ENCODE measurements around the gene SHQ1.
"Not testable (repeated sequence)": the region's sequence is repeated elsewhere in the genome, so short reads cannot be mapped to it uniquely, and the experiment has no call there.

Gene SHQ1

DNA sequence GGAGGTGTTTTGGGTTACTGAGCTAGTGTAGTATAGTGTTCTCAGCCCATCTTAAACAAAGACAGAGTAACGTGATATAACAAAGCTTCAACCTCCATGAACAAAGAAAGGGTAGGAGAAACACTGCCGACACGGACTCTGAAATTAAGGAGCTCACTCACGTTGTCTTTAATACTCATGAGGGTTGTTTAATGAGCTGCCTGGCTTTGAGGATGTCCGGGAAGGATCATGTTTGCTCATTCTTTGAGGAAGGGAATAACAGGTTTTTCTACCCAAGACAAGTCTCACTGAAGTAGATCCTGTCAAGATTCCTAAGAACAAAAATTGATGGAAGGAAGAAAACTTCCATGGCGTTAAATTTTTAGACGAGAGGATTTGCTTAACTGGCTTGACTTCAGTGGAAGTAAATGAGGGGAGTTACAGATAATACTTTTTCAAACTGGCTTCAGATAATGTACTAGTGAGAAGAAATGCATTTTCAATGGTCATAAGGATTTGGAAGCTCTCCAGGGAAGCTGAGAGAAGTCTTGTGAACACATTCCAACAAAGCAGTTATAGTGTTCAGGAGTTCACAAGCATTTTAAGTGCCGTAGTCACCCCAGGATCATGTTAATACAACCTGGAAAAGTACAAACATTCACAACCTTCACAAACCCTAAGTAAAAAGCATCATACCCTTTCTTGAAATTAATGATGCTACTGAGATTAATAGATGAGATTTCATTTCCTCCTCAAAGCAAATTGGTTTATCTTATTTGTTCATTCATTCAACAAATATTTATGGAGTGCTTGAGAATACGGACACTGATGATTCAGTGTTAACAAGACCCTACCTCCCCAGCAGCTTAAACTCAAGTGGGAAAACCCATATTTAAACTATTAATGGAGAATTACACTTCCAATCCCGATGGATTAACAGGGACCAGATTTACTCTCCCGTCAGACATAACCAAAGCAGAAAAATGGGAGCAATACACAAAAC, 101.5 kb downstream of the SHQ1 start:
- no peak for DNase-seq

DNA sequence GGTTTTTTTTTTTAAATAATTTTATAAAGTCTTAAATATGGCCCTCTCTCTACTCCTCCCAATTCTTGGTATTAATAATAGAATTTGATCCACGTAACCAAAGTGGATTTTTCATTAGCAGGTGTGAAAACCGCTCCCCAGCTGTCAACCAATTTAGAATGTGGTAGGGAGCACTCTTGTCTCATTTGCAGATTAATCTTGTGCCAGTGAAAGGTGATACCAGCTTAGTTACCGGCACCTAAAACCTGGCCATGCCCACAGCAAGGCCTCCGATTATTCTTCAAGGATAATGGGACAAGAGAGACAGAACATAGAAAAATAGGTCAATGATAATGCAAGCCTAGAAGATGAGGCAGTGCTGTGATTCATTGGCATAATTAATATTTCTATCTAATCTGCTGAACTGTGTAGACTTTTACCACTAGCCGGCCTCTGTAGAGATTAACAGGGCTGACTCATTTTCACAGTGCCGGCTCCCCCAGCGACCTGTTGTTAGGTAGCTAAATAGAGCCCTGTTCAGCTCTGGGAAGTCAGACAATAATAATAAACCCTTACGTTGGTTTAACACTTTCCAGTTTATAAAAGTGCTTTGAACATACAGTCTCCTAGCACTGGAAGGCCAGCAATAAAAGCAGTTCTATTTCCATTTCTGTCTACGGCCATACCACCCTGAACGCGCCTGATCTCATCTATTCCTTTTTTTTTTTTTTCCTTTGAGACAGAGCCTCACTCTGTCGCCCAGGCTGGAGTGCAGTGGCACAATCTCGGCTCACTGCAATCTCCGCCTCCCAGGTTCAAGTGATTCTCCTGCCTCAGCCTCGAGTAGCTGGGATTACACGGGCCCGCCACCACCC, 102.9 kb downstream of the SHQ1 start:
- DNase-seq, result no peak

DNA sequence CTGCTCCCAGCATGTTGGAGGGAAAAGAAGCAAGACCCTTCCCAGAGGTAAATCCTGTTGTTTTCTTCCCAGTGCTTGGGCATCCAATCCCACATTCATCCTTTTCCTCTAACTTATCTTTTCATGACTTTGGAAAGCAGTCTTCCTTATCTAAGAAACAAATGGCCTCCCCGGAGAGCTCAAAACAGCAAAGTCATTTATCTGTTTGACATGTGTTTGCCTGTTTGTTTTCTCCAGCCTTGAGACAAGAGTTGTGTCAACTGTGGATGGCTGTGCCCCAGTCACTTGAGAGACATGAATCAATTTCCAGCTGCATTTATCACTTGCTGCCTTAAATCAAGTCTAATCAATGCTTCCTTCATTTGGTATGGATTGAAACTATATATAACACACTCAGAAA, 103.9 kb downstream of the SHQ1 start:
- no peak for DNase-seq

DNA sequence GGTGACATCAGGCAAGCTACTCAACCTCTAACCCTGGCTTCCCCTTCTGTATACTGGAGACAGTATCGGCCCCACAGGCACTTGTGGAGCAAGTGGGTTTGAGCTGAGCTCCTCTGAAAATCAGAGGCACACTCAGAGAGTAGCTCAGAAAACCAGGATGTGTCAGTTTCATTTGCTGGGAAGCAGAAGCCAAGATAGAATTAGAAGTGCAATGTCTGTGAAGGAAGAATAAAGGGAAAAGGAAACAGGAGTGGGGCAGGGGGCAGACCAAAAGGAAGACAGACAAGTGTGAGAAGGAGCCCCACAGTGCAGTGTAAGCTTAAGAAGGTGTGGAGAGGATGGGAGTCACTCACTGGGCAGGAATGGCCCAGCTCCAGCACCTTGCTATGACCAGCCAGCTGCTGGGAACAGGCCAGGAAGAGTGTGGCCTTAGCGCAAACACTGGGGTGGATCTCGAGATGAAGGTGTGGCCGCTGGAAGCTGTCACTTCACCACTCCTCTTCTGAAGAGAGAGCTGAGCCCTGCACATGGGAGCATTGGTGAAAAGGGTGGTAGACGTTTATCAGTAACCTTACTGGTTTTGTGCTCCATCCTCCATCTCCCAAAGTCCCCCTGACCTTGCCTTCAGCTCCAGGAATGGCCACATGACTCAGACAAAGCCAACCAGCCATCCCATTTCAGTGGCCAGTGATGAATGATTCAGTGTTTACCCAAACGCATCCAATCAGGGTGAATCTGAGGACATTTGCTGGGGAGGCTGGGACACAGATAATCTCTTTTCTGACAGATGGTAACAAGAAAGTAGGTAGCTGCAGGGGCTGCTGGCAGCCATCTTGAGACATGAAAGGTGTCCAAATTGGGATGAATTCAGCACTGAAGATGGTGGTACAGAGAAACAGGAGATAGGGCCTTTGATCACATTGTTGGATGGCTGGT, 108.4 kb downstream of the SHQ1 start:
- peak in 1 of 6 experiments; percentile 29 for DNase-seq

DNA sequence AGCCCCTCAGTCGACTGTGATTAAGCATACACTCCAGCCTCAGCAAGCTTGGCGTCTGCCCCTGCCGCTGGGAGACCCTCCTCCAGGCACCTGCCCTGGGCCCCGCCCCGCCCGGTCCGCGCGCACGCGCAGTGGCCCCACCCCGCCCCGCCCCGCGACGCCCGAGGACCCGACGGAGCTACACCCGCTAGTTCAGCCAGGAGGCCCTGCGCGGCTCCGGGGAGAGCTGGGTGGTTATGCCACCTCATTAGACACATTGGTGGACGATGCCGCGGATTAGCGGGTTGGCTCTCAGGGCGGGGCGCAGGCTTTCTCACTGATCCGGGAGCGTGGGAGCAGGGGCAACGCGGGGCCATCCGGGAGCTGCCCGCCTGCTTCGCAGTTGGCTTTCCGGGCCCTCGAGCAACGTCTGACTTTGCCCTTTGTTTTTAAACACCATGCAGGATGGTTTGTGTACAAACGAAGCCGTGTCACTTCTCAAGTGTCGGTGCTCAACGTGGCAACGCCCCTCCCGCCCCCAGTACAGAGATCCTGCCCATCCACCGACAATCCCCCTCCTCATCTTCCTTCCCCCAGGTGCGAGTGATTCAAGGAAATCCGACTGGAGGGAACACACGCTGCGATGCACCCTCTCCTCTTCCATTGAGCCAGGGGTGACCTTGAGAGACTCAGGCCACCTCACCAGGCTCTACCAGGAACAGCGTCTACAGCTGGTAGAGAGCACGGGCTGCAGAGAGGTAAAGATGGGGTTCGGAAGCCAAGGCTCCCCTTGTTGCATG, 109.3 kb downstream of the SHQ1 start:
- DNase-seq, result peak; percentile 72 to 88 (median 78)

DNA sequence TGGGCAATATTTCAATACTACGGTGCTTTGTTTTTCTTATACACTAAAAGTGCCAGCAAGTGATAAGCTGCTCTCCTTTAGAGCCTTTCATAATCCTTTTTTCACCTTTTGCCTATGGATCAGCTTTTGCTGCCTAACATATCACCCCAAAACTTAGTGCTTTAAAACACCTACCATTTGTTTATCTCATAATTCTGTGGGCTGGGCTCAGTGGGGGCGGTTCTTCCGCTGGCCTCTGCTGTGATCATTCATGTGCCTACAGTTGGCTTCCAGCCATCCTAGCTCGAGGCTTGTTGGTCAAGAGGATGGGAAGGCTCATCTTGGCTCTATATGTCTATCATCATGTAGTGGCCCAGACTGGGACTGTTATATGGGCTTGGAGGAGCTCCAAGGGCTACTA, 113.2 kb downstream of the SHQ1 start:
- DNase-seq, result not testable (repeated sequence)

DNA sequence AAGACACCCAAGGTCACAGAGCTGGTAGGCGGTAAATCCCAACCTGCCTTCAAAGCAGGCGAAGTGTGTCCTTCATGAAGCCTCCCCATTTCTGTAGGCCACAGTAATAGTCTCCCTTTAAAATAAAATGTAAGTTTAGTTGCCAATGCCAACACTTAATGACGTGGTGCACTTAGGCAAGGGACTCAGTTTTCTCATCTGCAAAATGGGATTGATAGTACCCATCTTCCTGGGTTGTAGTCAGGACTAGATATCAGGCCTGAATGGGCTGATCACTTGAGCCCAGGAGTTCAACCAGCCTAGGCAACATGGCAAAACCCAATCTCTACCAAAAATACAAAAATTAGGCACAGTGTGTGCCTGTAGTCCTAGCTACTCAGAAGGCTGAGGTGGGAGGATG, 114.6 kb downstream of the SHQ1 start:
- DNase-seq, result no peak

DNA sequence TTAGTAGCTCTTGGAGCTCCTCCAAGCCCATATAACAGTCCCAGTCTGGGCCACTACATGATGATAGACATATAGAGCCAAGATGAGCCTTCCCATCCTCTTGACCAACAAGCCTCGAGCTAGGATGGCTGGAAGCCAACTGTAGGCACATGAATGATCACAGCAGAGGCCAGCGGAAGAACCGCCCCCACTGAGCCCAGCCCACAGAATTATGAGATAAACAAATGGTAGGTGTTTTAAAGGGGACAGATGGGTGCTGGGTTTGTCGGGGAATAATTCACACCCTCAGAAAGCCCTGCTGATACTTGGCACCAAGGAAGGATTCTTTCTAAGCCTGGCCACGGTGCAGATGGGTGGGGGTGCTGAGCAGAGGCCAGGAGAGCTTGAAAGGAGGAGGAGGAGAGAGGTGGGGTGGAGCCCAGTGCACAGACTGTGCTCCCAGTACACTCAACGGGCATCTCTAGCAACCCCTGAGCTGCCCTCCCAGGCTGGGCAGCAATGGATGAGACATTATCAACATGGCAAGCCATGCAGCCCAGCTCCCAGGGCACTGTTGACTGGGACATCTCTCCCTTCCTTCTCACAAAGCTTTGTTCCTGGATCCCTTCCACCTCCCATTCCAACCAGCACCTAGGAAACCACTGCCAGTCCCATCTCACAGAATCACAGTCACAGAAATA, 115.4 kb downstream of the SHQ1 start:
- not testable (repeated sequence) for DNase-seq

DNA sequence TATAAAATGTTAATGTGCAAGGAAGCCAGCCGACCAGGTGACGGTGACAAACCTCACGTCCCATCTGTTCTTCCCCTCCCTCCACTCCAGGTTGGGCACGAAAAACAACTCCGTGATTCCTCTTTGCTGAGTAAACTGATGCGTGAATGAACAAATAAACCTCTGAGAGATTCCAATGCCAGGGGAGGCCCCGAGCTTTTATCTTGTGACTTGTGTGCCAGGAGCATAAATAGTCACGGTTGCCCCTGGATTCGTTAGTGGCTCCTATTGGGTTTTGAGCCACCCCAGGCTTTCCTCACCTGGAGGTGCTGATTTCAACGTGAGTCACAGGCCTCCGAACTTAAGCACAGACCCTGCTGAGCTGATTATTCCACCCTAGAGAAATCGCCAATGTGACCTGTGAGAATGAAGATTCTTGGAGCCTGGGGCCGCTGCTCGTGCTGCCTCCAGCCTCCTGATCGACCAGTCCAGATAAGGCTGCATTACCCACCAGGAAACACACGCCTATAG, 119.2 kb downstream of the SHQ1 start:
- DNase-seq, result no peak

DNA sequence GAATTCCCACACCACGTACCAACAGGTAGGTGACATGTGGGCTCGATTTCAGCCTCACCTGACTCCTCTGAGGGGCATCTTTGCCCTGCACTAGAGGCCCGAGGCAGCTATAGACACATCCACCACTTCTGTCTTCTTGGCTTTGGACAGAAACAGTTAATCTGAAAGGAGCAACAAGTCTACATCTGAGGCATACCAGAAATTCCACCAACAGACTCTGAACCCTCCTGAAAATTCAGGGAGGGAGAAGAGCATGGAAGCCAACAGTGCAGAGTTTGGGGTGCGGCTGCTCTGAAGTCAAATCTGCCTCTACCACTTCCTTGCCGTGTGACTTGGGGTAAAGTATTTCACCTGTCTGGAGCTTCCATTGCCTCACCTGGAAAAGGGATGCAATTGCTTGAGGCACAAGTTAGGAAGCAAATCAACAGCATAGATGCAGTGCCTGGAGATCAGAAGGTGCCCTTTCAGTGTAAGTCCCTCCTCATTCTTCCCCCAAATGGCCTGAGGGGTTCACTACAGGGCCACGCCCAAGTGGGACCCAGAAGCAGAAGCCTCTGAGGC, 119.8 kb downstream of the SHQ1 start:
- no peak for DNase-seq

DNA sequence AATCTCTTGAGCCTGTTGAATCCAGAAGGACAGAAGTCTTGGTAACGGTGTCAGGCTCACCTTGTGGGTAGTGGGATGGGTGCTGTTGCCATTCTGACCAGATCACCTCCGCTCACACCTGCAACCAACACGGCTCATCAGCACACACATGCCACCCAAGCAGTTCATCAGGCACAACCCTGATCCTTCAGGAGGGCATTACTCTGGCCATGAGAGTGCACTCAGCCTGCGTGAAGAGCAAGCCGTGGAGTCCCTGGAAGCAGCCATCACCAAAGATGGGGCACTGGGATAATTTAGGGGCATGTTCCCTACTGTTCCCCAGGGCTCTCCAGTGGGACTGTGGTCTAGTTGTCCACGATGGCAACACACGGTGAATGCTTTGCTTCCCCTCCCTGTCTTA, 120.5 kb downstream of the SHQ1 start:
- DNase-seq, result no peak

DNA sequence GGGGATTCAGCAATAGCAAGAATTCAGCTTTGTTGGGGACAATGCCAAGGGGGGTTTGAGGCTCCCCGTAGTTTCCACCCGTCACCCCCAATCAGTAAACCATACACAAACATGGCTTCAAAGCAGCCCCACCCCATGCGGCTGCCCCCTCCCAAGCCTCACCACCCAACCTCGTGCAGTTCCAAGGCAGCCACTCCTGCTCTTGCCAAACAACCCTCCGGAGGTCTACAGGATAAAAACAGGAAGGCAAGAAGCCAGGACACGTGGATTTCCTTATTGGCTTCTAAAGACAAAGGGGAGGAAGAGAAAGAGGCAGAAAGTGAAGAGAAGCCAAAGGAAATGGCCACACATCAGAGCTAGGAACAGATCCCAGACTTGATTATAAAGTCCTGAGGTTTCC, 121.1 kb downstream of the SHQ1 start:
- no peak for DNase-seq

DNA sequence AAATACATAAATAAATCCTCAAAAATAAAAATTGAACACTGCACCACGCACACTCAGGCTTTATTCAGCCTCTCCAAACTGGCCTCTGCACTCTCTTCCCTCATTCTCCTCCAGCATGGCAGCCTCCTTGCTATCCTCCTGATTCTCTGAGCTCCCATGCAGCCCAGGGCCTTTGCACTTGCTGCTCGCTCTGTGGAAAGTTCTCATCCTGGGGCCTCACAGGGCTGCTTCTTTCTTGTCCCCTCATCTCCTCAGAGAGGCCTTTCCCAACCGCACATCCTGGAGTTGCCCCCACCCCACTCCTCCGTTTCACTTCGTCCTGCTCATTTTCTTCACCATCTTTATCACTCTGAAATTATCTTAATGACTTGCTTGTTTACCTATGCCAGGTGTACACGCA, 123.0 kb downstream of the SHQ1 start:
- no peak for DNase-seq

DNA sequence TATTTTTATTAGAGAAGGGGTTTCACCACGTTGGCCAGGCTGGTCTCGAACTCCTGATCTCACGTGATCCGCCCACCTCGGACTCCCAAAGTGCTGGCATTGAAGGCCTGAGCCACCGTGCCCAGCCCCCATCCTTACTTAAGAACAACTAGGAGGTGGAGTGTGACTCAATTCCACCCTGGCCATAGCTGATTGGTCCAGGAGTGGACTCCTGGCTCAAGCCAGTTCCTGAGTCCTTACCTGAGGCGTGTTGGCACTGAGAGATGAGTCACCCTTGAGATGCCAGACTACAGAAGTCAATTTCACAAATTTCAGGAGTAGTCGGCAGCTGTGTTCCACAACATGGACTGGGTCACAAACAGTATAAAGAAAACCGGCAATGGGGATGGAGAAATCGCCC, 124.2 kb downstream of the SHQ1 start:
- DNase-seq, result no peak

DNA sequence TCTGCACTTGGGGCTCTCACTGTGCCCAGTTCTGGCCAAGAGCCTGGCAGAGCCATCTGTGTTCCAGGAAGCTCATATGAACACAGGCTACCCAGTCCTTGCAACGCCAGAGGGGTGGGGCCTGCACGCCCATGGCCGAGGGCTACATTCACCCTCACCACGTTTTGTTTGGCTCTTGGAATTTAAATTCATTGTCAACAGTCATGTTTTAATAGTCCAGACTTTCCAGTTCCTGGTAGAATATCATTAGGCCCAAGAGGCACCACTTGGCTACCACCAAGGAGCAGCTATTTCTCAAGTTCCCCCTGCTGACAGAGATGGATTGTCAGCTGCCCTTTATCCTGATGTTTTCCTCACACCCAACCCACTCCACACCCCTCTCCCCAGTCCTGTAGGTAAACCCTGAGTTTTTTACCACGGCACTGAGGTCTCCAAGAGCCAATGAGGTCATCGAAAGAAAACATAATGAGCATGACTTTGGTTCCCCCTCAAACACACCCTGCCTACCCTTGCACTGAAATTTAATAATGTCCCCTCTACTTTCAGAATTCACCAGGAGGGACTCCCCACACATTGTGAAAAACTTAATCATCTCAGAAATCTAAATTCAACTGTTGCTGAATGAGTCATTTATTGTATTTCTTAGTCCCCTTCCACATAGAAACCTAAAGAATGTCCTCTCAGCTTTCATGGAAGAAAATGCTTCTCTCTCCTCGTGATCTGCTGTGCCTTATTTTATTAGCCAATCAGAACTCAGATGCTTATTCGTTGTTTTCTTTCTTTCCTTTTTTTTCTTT, 125.1 kb downstream of the SHQ1 start:
- DNase-seq, result no peak

DNA sequence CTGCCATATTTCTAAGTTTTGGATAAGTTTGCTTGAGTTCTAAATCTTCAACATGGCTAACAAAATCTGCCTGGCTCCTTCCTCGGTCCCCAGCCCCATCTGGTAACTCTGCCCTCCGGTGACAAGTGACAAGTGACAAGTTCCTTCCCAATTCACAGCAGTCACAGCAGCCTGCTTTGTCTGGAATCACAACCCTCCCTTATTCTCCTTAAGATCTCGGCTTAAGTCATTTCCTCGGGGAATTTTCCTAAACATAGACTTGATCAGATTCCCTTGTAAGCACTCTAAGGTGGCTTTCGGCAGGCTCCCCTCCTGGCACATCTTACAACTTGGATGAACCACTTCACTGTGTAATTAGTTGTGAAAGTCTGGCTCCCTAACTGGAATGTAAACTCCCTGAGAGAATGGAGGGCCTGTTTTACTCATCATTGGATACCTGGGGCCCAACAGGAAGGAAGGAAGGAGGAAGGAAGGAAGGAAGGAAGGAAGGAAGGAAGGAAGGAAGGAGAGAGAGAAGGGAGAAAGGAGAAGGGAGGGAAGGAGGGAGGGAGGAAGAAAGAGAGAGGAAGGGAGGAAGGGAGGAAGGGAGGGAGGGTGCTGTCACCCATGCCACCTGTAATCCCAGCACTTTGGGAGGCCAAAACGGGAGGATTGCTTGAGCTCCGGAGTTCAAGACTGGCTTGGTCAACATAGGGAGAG, 126.4 kb downstream of the SHQ1 start:
- no peak for DNase-seq

DNA sequence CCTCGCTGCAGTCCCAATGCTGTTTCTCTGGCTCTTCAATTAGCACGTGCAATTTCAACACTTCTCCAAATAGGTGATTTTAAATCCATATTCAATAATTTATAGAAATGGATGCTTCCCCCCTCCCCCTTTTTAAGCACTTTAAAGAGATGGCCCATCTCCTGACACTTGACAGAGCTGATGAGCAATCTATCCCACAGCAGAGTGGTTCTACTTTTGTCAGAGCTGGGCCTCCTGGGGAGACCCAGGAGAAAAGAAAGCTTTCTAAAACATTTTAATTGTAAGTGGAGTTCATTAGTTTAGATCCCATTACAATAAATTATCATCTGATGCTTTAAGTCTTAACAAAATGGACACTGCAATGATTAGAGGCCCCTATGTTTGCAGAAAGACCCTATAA, 127.7 kb downstream of the SHQ1 start:
- DNase-seq, result no peak

DNA sequence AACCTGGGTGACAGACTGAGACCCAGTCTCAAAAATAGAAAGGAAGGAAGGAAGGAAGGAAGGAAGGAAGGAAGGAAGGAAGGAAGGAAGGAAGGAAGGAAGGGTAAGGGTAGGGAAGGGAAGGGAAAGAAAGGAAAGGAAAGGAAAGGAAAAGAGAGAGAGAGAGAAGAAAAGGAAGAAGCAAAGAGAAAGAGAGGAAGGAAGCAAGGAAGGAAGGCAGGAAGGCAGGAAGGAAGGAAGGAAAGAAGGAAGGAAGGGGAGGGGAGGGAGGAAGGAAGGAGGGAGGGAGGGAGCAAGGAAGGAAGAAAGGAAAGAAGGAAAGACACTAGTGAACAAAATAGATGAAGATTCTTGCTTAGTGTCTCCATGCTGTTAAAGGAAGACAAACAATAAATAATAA, 129.1 kb downstream of the SHQ1 start:
- no peak for DNase-seq

DNA sequence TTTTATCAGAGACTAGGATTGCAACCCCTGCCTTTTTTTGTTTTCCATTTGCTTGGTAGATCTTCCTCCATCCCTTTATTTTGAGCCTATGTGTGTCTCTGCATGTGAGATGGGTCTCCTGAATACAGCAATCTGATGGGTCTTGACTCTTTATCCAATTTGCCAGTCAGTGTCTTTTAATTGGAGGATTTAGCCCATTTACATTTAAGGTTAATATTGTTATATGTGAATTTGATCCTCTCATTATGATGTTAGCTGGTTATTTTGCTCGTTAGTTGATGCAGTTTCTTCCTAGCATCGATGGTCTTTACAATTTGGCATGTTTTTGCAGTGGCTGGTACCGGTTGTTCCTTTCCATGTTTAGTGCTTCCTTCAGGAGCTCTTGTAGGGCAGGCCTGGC, 134.1 kb downstream of the SHQ1 start:
- not testable (repeated sequence) for DNase-seq
